Measurements from ENCODE around the gene LSM2. TPM values are rescaled to one million over a fixed set of nuclear protein-coding genes. Genes with fewer than 3 reads are reported as not detected.

Gene LSM2
- total and polyA plus RNA-seq, 7 experiments from 2014 or later: 22.9 to 94.5 (median 31.1) TPM

GRCh38 chr6:31781244-31782125, 25.3 kb downstream of the LSM2 start:
- DNase-seq: no peak
- Histone ChIP-seq H3K27me3 (ENCODE audit: control insufficient read depth in 2 of 2, insufficient read depth in 2 of 2, low read length in 2 of 2) (no peaks in the 10 kb centered on the region), H3K27ac (ENCODE audit: low read depth, low read length) (no peak overlapping the region), H3K9me3 (ENCODE audit: control insufficient read depth in 2 of 3, low read length in 3 of 3) (no peaks in the 10 kb centered on the region), H3K36me3 (ENCODE audit: control insufficient read depth in 2 of 3, insufficient read depth in 3 of 3, low read length in 3 of 3) (peaks cover 5 to 78% (median 6%) of the 10 kb centered on the region in 3 experiments), H3K4me1 (ENCODE audit: control insufficient read depth in 2 of 2, insufficient read depth in 2 of 2, low read length in 2 of 2) (peaks cover 11 to 12% of the 10 kb centered on the region in 2 donors), H3K4me3 (ENCODE audit: low read length) (no peak overlapping the region)
- Mint-ChIP-seq H3K27me3 (no peaks in the 10 kb centered on the region), H3K9me3 (no peaks in the 10 kb centered on the region), H3K4me1 (peaks cover 1 to 17% (median 15%) of the 10 kb centered on the region in 7 donors), H3K36me3 (peaks cover 4 to 40% (median 12%) of the 10 kb centered on the region in 5 donors), H3K27ac (no peak overlapping the region), H3K4me3 (no peak overlapping the region)
- ChIA-PET POLR2A (interaction anchor here (0.6 kb wide), 1 partner anchor 1586 kb away, joined by 4 read pairs; no protein-coding TSS in a partner anchor), CTCF (no interaction called here)
- intact Hi-C loops (cut with micrococcal nuclease): no loop called here
- ATAC-seq: no peak

DNA sequence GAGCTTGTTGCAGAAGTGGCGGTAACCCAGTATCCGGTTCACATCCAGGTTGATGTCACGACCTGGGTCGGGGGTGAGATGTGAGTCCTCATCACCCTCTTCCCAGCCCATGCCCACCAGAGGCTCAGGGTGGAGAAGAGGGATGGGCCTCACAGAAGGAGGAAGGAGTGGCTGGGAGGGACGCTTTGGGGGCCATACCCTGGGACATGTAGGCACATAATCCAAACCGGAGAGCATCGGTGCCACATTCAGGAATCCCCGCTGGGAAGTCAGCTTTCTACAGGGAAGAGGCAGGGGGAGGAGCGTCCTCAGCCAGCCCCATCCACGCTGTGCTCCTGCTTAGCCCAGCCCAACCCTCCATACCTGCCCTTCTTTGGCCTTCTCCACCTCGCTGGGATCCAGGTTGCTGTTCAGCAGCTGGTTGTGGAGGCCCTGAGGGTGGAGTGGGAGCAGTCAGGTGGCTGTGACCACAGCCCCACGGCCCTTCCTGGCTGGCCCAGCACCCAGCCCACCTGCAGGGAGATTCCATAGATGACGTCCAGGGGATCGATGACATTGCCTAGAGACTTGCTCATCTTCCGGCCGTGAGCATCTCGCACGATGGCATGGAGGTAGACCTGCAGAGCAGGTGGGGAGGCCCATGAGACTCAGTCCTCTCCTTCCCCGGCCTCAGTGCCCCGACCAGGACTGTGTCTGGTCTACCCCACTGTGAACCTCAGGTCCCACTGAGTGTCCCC, 26.1 kb downstream of the LSM2 start:
- Histone ChIP-seq H3K27ac (ENCODE audit: low read depth, low read length) (no peak overlapping the region), H3K36me3 (ENCODE audit: control insufficient read depth in 2 of 3, insufficient read depth in 3 of 3, low read length in 3 of 3) (peaks cover 5 to 78% (median 6%) of the 10 kb centered on the region in 3 experiments), H3K4me3 (ENCODE audit: low read length) (no peak overlapping the region), H3K4me1 (ENCODE audit: control insufficient read depth in 2 of 2, insufficient read depth in 2 of 2, low read length in 2 of 2) (peaks cover 15 to 18% of the 10 kb centered on the region in 2 donors), H3K9me3 (ENCODE audit: control insufficient read depth in 2 of 3, low read length in 3 of 3) (no peaks in the 10 kb centered on the region), H3K27me3 (ENCODE audit: control insufficient read depth in 2 of 2, insufficient read depth in 2 of 2, low read length in 2 of 2) (no peaks in the 10 kb centered on the region)
- DNase-seq (no peak), ATAC-seq (no peak)
- H3K27ac Mint-ChIP-seq: no peak overlapping the region
- ChIA-PET POLR2A (interaction anchor here (0.5 kb wide), 1 partner anchor 31 kb away, joined by 5 read pairs; no protein-coding TSS in a partner anchor), CTCF (no interaction called here)
- H3K36me3 Mint-ChIP-seq: peaks cover 4 to 40% (median 12%) of the 10 kb centered on the region in 5 donors
- H3K4me1 Mint-ChIP-seq: peaks cover 5 to 21% (median 18%) of the 10 kb centered on the region in 7 donors
- no peak overlapping the region for H3K4me3 Mint-ChIP-seq
- H3K9me3 Mint-ChIP-seq: no peaks in the 10 kb centered on the region
- H3K27me3 Mint-ChIP-seq: no peaks in the 10 kb centered on the region
- intact Hi-C loops (cut with micrococcal nuclease): no loop called here

DNA sequence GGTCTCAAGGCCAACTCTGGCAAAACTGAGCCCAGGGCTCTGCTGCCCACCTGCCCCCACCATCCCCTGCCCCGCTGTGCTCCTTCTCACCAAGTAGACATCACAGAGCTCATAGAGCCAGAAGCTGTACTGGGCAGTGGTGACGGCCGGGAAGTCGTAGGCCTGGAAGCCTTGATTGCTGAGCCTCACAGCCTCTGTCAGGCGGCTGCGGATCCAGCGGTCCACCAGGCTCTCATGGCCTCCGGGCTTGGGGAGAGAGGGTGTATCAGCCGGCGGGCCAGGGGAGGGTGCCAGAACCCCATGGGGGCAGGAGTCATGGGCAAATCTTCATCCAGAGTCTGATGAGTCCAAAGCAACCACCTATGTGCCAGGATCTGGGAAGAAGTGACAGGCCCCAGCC, 26.9 kb downstream of the LSM2 start:
- ChIA-PET POLR2A (interaction anchor here (0.5 to 1.3 kb wide), 2 partner anchors 15 to 32 kb away, joined by 4 to 5 read pairs; no protein-coding TSS in a partner anchor), CTCF (no interaction called here)
- no peak overlapping the region for H3K27ac Mint-ChIP-seq
- peaks cover 5 to 28% (median 23%) of the 10 kb centered on the region in 7 donors for H3K4me1 Mint-ChIP-seq
- Histone ChIP-seq H3K4me3 (ENCODE audit: low read length) (no peak overlapping the region), H3K27me3 (ENCODE audit: control insufficient read depth in 2 of 2, insufficient read depth in 2 of 2, low read length in 2 of 2) (no peaks in the 10 kb centered on the region), H3K27ac (ENCODE audit: low read depth, low read length) (no peak overlapping the region), H3K4me1 (ENCODE audit: control insufficient read depth in 2 of 2, insufficient read depth in 2 of 2, low read length in 2 of 2) (peaks cover 15 to 18% of the 10 kb centered on the region in 2 donors), H3K36me3 (ENCODE audit: control insufficient read depth in 2 of 3, insufficient read depth in 3 of 3, low read length in 3 of 3) (peaks cover 3 to 70% (median 6%) of the 10 kb centered on the region in 3 experiments), H3K9me3 (ENCODE audit: control insufficient read depth in 2 of 3, low read length in 3 of 3) (no peaks in the 10 kb centered on the region)
- H3K9me3 Mint-ChIP-seq: no peaks in the 10 kb centered on the region
- H3K4me3 Mint-ChIP-seq: no peak overlapping the region
- ATAC-seq (no peak), DNase-seq (no peak)
- H3K36me3 Mint-ChIP-seq: peaks cover 4 to 40% (median 12%) of the 10 kb centered on the region in 5 donors
- intact Hi-C loops (cut with micrococcal nuclease): no loop called here
- H3K27me3 Mint-ChIP-seq: no peaks in the 10 kb centered on the region

- ChIA-PET CTCF (interaction anchor here (1.1 to 1.3 kb wide), 2 partner anchors 9 to 54 kb away, joined by 3 to 4 read pairs; no protein-coding TSS in a partner anchor), POLR2A (interaction anchor here (1.3 kb wide), 1 partner anchor 16 kb away, joined by 4 read pairs; no protein-coding TSS in a partner anchor)
Measured at GRCh38 chr6:31778999-31779885, 27.5 kb downstream of the LSM2 start.

GRCh38 chr6:31778193-31778592, 28.6 kb downstream of the LSM2 start:
- ATAC-seq (no peak), DNase-seq (no peak)
- Histone ChIP-seq H3K27me3 (ENCODE audit: control insufficient read depth in 2 of 2, insufficient read depth in 2 of 2, low read length in 2 of 2) (no peaks in the 10 kb centered on the region), H3K4me3 (ENCODE audit: low read length) (no peak overlapping the region), H3K27ac (ENCODE audit: low read depth, low read length) (no peak overlapping the region), H3K36me3 (ENCODE audit: control insufficient read depth in 2 of 3, insufficient read depth in 3 of 3, low read length in 3 of 3) (peaks cover 0 to 55% (median 4%) of the 10 kb centered on the region in 3 experiments), H3K9me3 (ENCODE audit: control insufficient read depth in 2 of 3, low read length in 3 of 3) (no peaks in the 10 kb centered on the region), H3K4me1 (ENCODE audit: control insufficient read depth in 2 of 2, insufficient read depth in 2 of 2, low read length in 2 of 2) (peaks cover 18 to 20% of the 10 kb centered on the region in 2 donors)
- POLR2A ChIA-PET: interaction anchor here (0.6 to 1.1 kb wide), 2 partner anchors 36 to 182 kb away, joined by 3 read pairs; no protein-coding TSS in a partner anchor
- Mint-ChIP-seq H3K36me3 (peaks cover 0 to 31% (median 5%) of the 10 kb centered on the region in 5 donors), H3K4me3 (no peak overlapping the region), H3K27ac (peak overlapping the region in 1 of 9 donors; percentile 83), H3K4me1 (peaks cover 5 to 28% (median 23%) of the 10 kb centered on the region in 7 donors), H3K9me3 (no peaks in the 10 kb centered on the region), H3K27me3 (no peaks in the 10 kb centered on the region)
- intact Hi-C loops (cut with micrococcal nuclease): no loop called here
- CTCF ChIA-PET: interaction anchor here (0.7 to 1.3 kb wide), 3 partner anchors 8 to 23 kb away, joined by 3 to 4 read pairs (median 4); no protein-coding TSS in a partner anchor

More at GRCh38 chr6:31778999-31779885, 27.5 kb downstream of the LSM2 start:
- Mint-ChIP-seq H3K36me3 (peaks cover 3 to 34% (median 7%) of the 10 kb centered on the region in 5 donors), H3K27me3 (no peaks in the 10 kb centered on the region), H3K9me3 (no peaks in the 10 kb centered on the region), H3K27ac (no peak overlapping the region), H3K4me3 (no peak overlapping the region), H3K4me1 (peaks cover 5 to 28% (median 23%) of the 10 kb centered on the region in 7 donors)
- Histone ChIP-seq H3K9me3 (ENCODE audit: control insufficient read depth in 2 of 3, low read length in 3 of 3) (no peaks in the 10 kb centered on the region), H3K36me3 (ENCODE audit: control insufficient read depth in 2 of 3, insufficient read depth in 3 of 3, low read length in 3 of 3) (peaks cover 0 to 64% (median 4%) of the 10 kb centered on the region in 3 experiments), H3K4me3 (ENCODE audit: low read length) (no peak overlapping the region), H3K27ac (ENCODE audit: low read depth, low read length) (no peak overlapping the region), H3K4me1 (ENCODE audit: control insufficient read depth in 2 of 2, insufficient read depth in 2 of 2, low read length in 2 of 2) (peaks cover 15 to 18% of the 10 kb centered on the region in 2 donors), H3K27me3 (ENCODE audit: control insufficient read depth in 2 of 2, insufficient read depth in 2 of 2, low read length in 2 of 2) (no peaks in the 10 kb centered on the region)
- intact Hi-C loops (cut with micrococcal nuclease): no loop called here
- DNase-seq (no peak), ATAC-seq (no peak)
